LNCaP clone FGC (cell line): Measurements from ENCODE around the gene GABRB1.

Experiments used
- DNase-seq: peaks from one replicate; pipeline ENCODE4 v3.0.0-alpha.2; 2011; ENCODE audit warnings: low read depth
- H3K4me3 ChIP-seq: 2 replicates; pipeline ENCODE4 v1.5.1; 2011; ENCODE audit warnings: mild to moderate bottlenecking, low read depth, low read length, control low read depth
- CTCF ChIP-seq: IDR thresholded peaks from 2 replicates; pipeline ENCODE4 v1.5.1; 2012; ENCODE audit warnings: mild to moderate bottlenecking; ENCODE audit not compliant: control insufficient read depth, insufficient read depth; ENCODE audit errors: extremely low read depth

The GABRB1 gene

GRCh38 chr4:47075262-47075661, 43.9 kb downstream of the GABRB1 start:
- no peak overlapping the region for H3K4me3 ChIP-seq
- no peak for TF ChIP-seq CTCF
- no peak for DNase-seq

- no peak for DNase-seq
- no peak overlapping the region for H3K4me3 ChIP-seq
- no peak for TF ChIP-seq CTCF
These were observed 44.6 kb downstream of the GABRB1 start for GRCh38 chr4:47075919-47076318.

- H3K4me3 ChIP-seq: no peak overlapping the region
- DNase-seq: no peak
- TF ChIP-seq CTCF: no peak
These were observed 52.7 kb downstream of the GABRB1 start for GRCh38 chr4:47084111-47084510.

- H3K4me3 ChIP-seq: no peak overlapping the region
- no peak for DNase-seq
- TF ChIP-seq CTCF: no peak
These were observed 53.4 kb downstream of the GABRB1 start for GRCh38 chr4:47084795-47085194.

GRCh38 chr4:47088298-47088697, 56.9 kb downstream of the GABRB1 start:
- no peak for DNase-seq
- H3K4me3 ChIP-seq: no peak overlapping the region
- TF ChIP-seq CTCF: no peak

GRCh38 chr4:47095884-47096283, 64.5 kb downstream of the GABRB1 start:
- TF ChIP-seq CTCF: no peak
- DNase-seq: no peak

GRCh38 chr4:47101453-47101852, 70.1 kb downstream of the GABRB1 start:
- no peak overlapping the region for H3K4me3 ChIP-seq
- no peak for DNase-seq
- no peak for TF ChIP-seq CTCF

More at GRCh38 chr4:47095884-47096283, 64.5 kb downstream of the GABRB1 start:
- no peak overlapping the region for H3K4me3 ChIP-seq
